Keratinocyte (primary cell): ENCODE results near the gene ZNF202. TPM values are rescaled to one million over a fixed set of nuclear protein-coding genes. Genes with fewer than 3 reads are reported as not detected.

ENCODE experiments used
- DNase-seq: peaks from one replicate; pipeline ENCODE4 v3.0.0-alpha.2; 2011; ENCODE audit warnings: low read depth, missing footprints, low spot score
- FAIRE-seq: peaks from 2 replicates; lab custom pipeline; 2011; peaks lifted over from hg19 to GRCh38; lab: Jason Lieb, UNC
- H2AFZ ChIP-seq: 2 replicates; pipeline ENCODE4 v1.6.0; 2012; ENCODE audit warnings: low read length, control low read depth, inconsistent platforms; ENCODE audit not compliant: control insufficient read depth
- H3K27ac ChIP-seq: 2 replicates; pipeline ENCODE4 v1.5.1; 2011; ENCODE audit warnings: low read length; ENCODE audit not compliant: control insufficient read depth, insufficient read depth
- H3K27me3 ChIP-seq: 3 replicates; pipeline ENCODE4 v1.6.0; 2011; ENCODE audit warnings: low read length; ENCODE audit not compliant: control insufficient read depth, insufficient read depth; ENCODE audit errors: extremely low read depth
- H3K36me3 ChIP-seq, 2 experiments: 2 replicates in 1 of 2; 3 replicates in 1 of 2; pipeline ENCODE4 v1.5.1; 2011; ENCODE audit warnings: low read length in 2 of 2, mild to moderate bottlenecking in 1 of 2; ENCODE audit not compliant: control insufficient read depth in 2 of 2, insufficient read depth in 2 of 2; ENCODE audit errors: extremely low read depth in 1 of 2
- H3K4me1 ChIP-seq: 3 replicates; pipeline ENCODE4 v1.5.1; 2011; ENCODE audit warnings: low read length; ENCODE audit not compliant: control insufficient read depth, insufficient read depth; ENCODE audit errors: extremely low read depth
- H3K4me2 ChIP-seq: 3 replicates; pipeline ENCODE4 v1.6.0; 2011; ENCODE audit warnings: low read depth, low read length; ENCODE audit not compliant: control insufficient read depth, insufficient read depth; ENCODE audit errors: extremely low read depth
- H3K4me3 ChIP-seq, 3 experiments: fragments of 200-600 bp in 1 of 3; sonication (generic) in 1 of 3; 2 replicates in 2 of 3; 3 replicates in 1 of 3; pipeline ENCODE4 v1.5.1; 2011 to 2016; ENCODE audit warnings: low read length in 3 of 3, mild to moderate bottlenecking in 3 of 3, control low read depth in 2 of 3, inconsistent platforms in 1 of 3, low read depth in 1 of 3, mixed read lengths in 1 of 3, mixed run types in 1 of 3, moderate library complexity in 1 of 3; ENCODE audit not compliant: control insufficient read depth in 2 of 3, insufficient read depth in 2 of 3; ENCODE audit errors: extremely low read depth in 1 of 3
- H3K79me2 ChIP-seq: 2 replicates; pipeline ENCODE4 v1.6.0; 2012; ENCODE audit warnings: low read length; ENCODE audit not compliant: control insufficient read depth, insufficient read depth
- H3K9ac ChIP-seq: 3 replicates; pipeline ENCODE4 v1.6.0; 2011; ENCODE audit warnings: low read length; ENCODE audit not compliant: control insufficient read depth, insufficient read depth; ENCODE audit errors: extremely low read depth
- H3K9me1 ChIP-seq: 3 replicates; pipeline ENCODE4 v1.6.0; 2011; ENCODE audit warnings: low read length; ENCODE audit not compliant: control insufficient read depth, insufficient read depth; ENCODE audit errors: extremely low read depth
- H3K9me3 ChIP-seq: 2 replicates; pipeline ENCODE4 v1.5.1; 2012; ENCODE audit warnings: low read depth, low read length; ENCODE audit not compliant: control insufficient read depth
- H4K20me1 ChIP-seq: 3 replicates; pipeline ENCODE4 v1.6.0; 2011; ENCODE audit warnings: low read length; ENCODE audit not compliant: control insufficient read depth, insufficient read depth; ENCODE audit errors: extremely low read depth
- EZH2 ChIP-seq: IDR thresholded peaks from one replicate; pipeline ENCODE4 v1.6.1; 2012; ENCODE audit warnings: inconsistent platforms, mild to moderate bottlenecking, low read length, moderate library complexity
- dilution Hi-C: fragments of 300-500 bp; cut with MboI; formaldehyde crosslinking; loops from one replicate; pipeline ENCODE4 v1.7.0; 2020; ENCODE audit warnings: low sequenced_read_pairs; ENCODE audit not compliant: extremely low pct_ligation_motif_present
- polyA plus RNA-seq, 5 experiments: library from polyadenylated mRNA; depleted of rRNA in 3 of 5; stranded (reverse) in 3 of 5; stranded (forward) in 1 of 5; unstranded in 1 of 5; fragments of >200 nt; gene quantifications; 1 replicate in 1 of 5; 2 replicates in 3 of 5; 3 replicates in 1 of 5; pipeline versions ENCODE4 v1.2.1 to v1.2.3, GENCODE V29; 2011 to 2012; ENCODE audit warnings: missing spikeins in 2 of 5, low read depth in 1 of 5, low replicate concordance in 1 of 5
- TF ChIP-seq, protein P1 (sequence below), 3 experiments: IDR thresholded peaks in 1 of 3; conservative IDR thresholded peaks in 1 of 3; optimal IDR thresholded peaks in 1 of 3; 2 replicates in 2 of 3; 3 replicates in 1 of 3; pipeline versions ENCODE3 to v1.5.1; 2011; ENCODE audit warnings: low read length in 3 of 3, mild to moderate bottlenecking in 3 of 3, moderate library complexity in 2 of 3, control low read depth in 1 of 3, inconsistent platforms in 1 of 3; ENCODE audit not compliant: insufficient read depth in 2 of 3; ENCODE audit errors: extremely low read depth in 1 of 3

The ZNF202 gene
- polyA plus RNA-seq, 1 donor (not counting 4 experiments of a cell fraction or from before 2014, with no cell fraction given), result 11.4 TPM

DNA sequence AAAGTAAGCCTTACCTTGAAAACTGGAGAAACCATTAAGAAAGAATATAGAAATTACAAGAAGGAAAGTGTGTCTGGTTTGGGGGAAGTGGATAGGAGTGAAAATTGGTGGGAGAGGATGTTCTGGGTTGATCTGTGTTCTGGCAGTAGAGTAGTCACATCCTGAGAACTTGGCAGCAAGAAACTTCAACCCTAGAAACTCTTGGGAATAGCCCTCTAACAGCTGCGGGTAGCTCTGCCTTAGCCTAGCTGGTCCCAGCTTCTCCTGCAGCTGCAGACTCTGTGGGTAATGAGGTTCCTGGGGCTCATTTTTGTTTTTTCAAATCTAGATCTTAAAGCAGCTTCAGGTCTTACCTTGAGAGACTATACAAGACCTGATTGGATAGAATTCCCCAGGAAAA is 37.1 kb upstream of the ZNF202 start:
- no peaks in the 10 kb centered on the region for H3K79me2 ChIP-seq
- no peaks in the 10 kb centered on the region for H3K9me3 ChIP-seq
- no peaks in the 10 kb centered on the region for H3K4me1 ChIP-seq
- no peak overlapping the region for H3K4me3 ChIP-seq
- TF ChIP-seq EZH2, result no peak
- TF ChIP-seq, protein P1, sequence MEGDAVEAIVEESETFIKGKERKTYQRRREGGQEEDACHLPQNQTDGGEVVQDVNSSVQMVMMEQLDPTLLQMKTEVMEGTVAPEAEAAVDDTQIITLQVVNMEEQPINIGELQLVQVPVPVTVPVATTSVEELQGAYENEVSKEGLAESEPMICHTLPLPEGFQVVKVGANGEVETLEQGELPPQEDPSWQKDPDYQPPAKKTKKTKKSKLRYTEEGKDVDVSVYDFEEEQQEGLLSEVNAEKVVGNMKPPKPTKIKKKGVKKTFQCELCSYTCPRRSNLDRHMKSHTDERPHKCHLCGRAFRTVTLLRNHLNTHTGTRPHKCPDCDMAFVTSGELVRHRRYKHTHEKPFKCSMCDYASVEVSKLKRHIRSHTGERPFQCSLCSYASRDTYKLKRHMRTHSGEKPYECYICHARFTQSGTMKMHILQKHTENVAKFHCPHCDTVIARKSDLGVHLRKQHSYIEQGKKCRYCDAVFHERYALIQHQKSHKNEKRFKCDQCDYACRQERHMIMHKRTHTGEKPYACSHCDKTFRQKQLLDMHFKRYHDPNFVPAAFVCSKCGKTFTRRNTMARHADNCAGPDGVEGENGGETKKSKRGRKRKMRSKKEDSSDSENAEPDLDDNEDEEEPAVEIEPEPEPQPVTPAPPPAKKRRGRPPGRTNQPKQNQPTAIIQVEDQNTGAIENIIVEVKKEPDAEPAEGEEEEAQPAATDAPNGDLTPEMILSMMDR (optimal IDR thresholded peaks at IDR 0.05 in 1 of 3, IDR thresholded peaks at IDR 0.05 in 1 of 3, conservative IDR thresholded peaks at IDR 0.05 in 1 of 3; ENCODE audit: extremely low read depth in 1 of 3, insufficient read depth in 2 of 3, low read length in 3 of 3), result no peak
- H4K20me1 ChIP-seq, result no peaks in the 10 kb centered on the region
- H3K36me3 ChIP-seq, result no peaks in the 10 kb centered on the region
- H2AFZ ChIP-seq, result no peak overlapping the region
- H3K9ac ChIP-seq, result no peak overlapping the region
- DNase-seq (no peak), FAIRE-seq (no peak)
- H3K27ac ChIP-seq, result no peak overlapping the region
- no peaks in the 10 kb centered on the region for H3K27me3 ChIP-seq
- H3K9me1 ChIP-seq, result no peaks in the 10 kb centered on the region
- dilution Hi-C loops, result no loop called here
- no peak overlapping the region for H3K4me2 ChIP-seq

DNA sequence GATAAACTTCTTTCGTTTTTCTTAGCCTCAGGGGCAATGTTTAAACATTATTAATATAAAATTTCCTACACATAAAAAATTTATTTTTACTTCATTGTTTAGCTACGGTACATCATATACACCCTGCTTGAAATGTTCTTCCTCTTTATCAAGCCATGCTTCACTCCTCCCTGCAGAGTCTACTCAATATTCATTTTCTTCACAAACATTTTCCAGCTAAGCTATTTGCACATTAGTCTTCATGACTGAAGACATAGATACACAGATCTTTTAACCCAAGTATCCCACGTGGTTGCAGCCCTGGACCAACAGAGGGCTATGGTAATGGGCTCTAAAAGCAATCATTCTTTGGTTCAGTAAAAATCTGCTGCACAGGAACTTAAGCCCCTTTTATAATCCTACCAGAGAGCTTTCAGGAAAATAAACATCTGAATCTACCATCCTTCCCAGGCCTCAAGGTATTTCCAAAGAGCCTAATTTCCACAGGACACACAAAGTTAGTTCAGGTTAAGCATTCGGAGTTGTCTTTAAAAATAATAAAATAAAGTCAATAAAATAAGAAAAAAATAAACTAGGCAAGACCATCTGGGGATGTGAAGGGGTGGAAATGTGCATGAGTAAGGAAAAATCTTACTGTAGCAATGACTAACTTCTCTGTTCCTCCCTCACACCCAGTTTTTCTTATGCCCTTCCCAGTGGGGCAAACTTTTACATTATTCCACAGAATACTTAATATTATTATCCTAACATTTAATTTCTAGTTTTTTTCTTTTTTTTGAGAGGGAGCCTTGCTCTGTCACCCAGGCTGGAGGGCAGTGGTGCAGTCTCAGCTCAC is 34.5 kb upstream of the ZNF202 start:
- no peak overlapping the region for H2AFZ ChIP-seq
- no peaks in the 10 kb centered on the region for H3K36me3 ChIP-seq
- no peaks in the 10 kb centered on the region for H4K20me1 ChIP-seq
- DNase-seq (no peak), FAIRE-seq (no peak)
- dilution Hi-C loops, result no loop called here
- no peaks in the 10 kb centered on the region for H3K9me1 ChIP-seq
- H3K9me3 ChIP-seq, result no peaks in the 10 kb centered on the region
- H3K4me1 ChIP-seq, result no peaks in the 10 kb centered on the region
- no peak overlapping the region for H3K4me3 ChIP-seq
- H3K4me2 ChIP-seq, result no peak overlapping the region
- H3K79me2 ChIP-seq, result no peaks in the 10 kb centered on the region
- H3K9ac ChIP-seq, result no peak overlapping the region
- TF ChIP-seq EZH2, result no peak
- TF ChIP-seq, protein P1 (optimal IDR thresholded peaks at IDR 0.05 in 1 of 3, IDR thresholded peaks at IDR 0.05 in 1 of 3, conservative IDR thresholded peaks at IDR 0.05 in 1 of 3; ENCODE audit: extremely low read depth in 1 of 3, insufficient read depth in 2 of 3, low read length in 3 of 3), result no peak
- H3K27ac ChIP-seq, result no peak overlapping the region
- no peaks in the 10 kb centered on the region for H3K27me3 ChIP-seq
